Neuronal stem cell (in vitro differentiated cells): ENCODE results near the gene RAD51B.
"Not testable (repeated sequence)": the region's sequence is repeated elsewhere in the genome, so short reads cannot be mapped to it uniquely, and the experiment has no call there.

Experiments used
- DNase-seq: peaks from one replicate; pipeline ENCODE4 v3.0.0-alpha.2; 2013; ENCODE audit warnings: low spot score
- H2AFZ ChIP-seq: one replicate; pipeline ENCODE4 v1.6.1; 2013; ENCODE audit warnings: mild to moderate bottlenecking, low read length, inconsistent platforms
- H2AK5ac ChIP-seq: 2 replicates; pipeline ENCODE4 v1.6.1; 2013; ENCODE audit warnings: low read depth, mild to moderate bottlenecking, inconsistent platforms, low read length, moderate library complexity, mixed read lengths
- H2BK120ac ChIP-seq: 2 replicates; pipeline ENCODE4 v1.6.1; 2013; ENCODE audit warnings: low read depth, mild to moderate bottlenecking, inconsistent platforms, low read length, moderate library complexity, mixed read lengths
- H2BK12ac ChIP-seq: one replicate; pipeline ENCODE4 v1.6.1; 2013; ENCODE audit warnings: low read length, inconsistent platforms
- H2BK15ac ChIP-seq: 2 replicates; pipeline ENCODE4 v1.6.1; 2013; ENCODE audit warnings: mild to moderate bottlenecking, low read length, inconsistent platforms, mixed read lengths
- H2BK5ac ChIP-seq: one replicate; pipeline ENCODE4 v1.6.1; 2013; ENCODE audit warnings: inconsistent platforms, mild to moderate bottlenecking, low read length, moderate library complexity
- H3K14ac ChIP-seq: one replicate; pipeline ENCODE4 v1.6.1; 2013; ENCODE audit warnings: low read length, inconsistent platforms
- H3K18ac ChIP-seq: 2 replicates; pipeline ENCODE4 v1.6.1; 2013; ENCODE audit warnings: low read length, inconsistent platforms
- H3K23ac ChIP-seq: 2 replicates; pipeline ENCODE4 v1.6.1; 2013; ENCODE audit warnings: low read depth, mild to moderate bottlenecking, mixed read lengths, low read length, inconsistent platforms; ENCODE audit not compliant: poor library complexity
- H3K27ac ChIP-seq: replicated peaks from 3 replicates; pipeline ENCODE4 v1.5.1; 2013; ENCODE audit warnings: low read length, inconsistent platforms
- H3K27me3 ChIP-seq, 3 experiments: 2 replicates each; pipeline ENCODE4 v1.6.1; 2013; ENCODE audit warnings: low read length in 3 of 3, mild to moderate bottlenecking in 2 of 3, inconsistent platforms in 1 of 3, low read depth in 1 of 3, mixed read lengths in 1 of 3, moderate library complexity in 1 of 3; ENCODE audit not compliant: control insufficient read depth in 3 of 3, insufficient read depth in 3 of 3
- H3K36me3 ChIP-seq, 2 donors: replicated peaks in 1 of 2; 2 replicates each; pipeline ENCODE4 v1.6.1; 2013; ENCODE audit warnings: low read length in 2 of 2; ENCODE audit not compliant: control insufficient read depth in 2 of 2, insufficient read depth in 2 of 2
- H3K4ac ChIP-seq: 2 replicates; pipeline ENCODE4 v1.6.1; 2013; ENCODE audit warnings: inconsistent platforms, mild to moderate bottlenecking, low read length, moderate library complexity
- H3K4me1 ChIP-seq, 2 donors: 1 replicate in 1 of 2; 2 replicates in 1 of 2; pipeline ENCODE4 v1.6.1; 2013; ENCODE audit warnings: low read length in 2 of 2, low read depth in 1 of 2; ENCODE audit not compliant: control insufficient read depth in 2 of 2, insufficient read depth in 1 of 2
- H3K4me2 ChIP-seq: one replicate; pipeline ENCODE4 v1.6.1; 2013; ENCODE audit warnings: mild to moderate bottlenecking, low read length, inconsistent platforms; ENCODE audit not compliant: insufficient read depth, poor library complexity, severe bottlenecking
- H3K4me3 ChIP-seq, 2 donors: 2 replicates each; pipeline ENCODE4 v1.5.1; 2013; ENCODE audit warnings: low read length in 2 of 2, mild to moderate bottlenecking in 2 of 2, inconsistent platforms in 1 of 2, moderate library complexity in 1 of 2
- H3K79me1 ChIP-seq: one replicate; pipeline ENCODE4 v1.6.1; 2013; ENCODE audit warnings: low read depth, mild to moderate bottlenecking, inconsistent platforms, low read length, moderate library complexity
- H3K9ac ChIP-seq: one replicate; pipeline ENCODE4 v1.6.1; 2013; ENCODE audit warnings: mild to moderate bottlenecking, low read depth, low read length, inconsistent platforms; ENCODE audit not compliant: poor library complexity
- H3K9me3 ChIP-seq, 2 donors: replicated peaks in 1 of 2; 2 replicates each; pipeline versions ENCODE3 to v1.6.1; 2013; ENCODE audit warnings: low read length in 2 of 2, mild to moderate bottlenecking in 2 of 2, inconsistent platforms in 1 of 2, low read depth in 1 of 2, mixed read lengths in 1 of 2, moderate library complexity in 1 of 2; ENCODE audit not compliant: control insufficient read depth in 2 of 2, insufficient read depth in 1 of 2
- H4K8ac ChIP-seq: one replicate; pipeline ENCODE4 v1.6.1; 2013; ENCODE audit warnings: low read depth, mild to moderate bottlenecking, inconsistent platforms, low read length, moderate library complexity
- H4K91ac ChIP-seq: one replicate; pipeline ENCODE4 v1.6.1; 2013; ENCODE audit warnings: low read length, low read depth, mild to moderate bottlenecking, inconsistent platforms; ENCODE audit not compliant: poor library complexity
- WGBS, 2 donors: extraction: QIAGEN DNeasy Blood & Tissue Kit; methylation state at CpG; one replicate each; pipeline ENCODE4 v1.1.7; 2013; ENCODE audit warnings: missing lambda C conversion rate in 2 of 2, mixed read lengths in 1 of 2; ENCODE audit not compliant: insufficient read length in 2 of 2, insufficient replicate concordance in 1 of 2; ENCODE audit errors: extremely low coverage in 2 of 2; 5-methylcytosine and 5-hydroxymethylcytosine counted together

The RAD51B gene

GRCh38 chr14:68435631-68436030, 616.1 kb downstream of the RAD51B start:
- H3K4me2 ChIP-seq, H3K27me3 ChIP-seq, H3K27ac ChIP-seq, H2BK15ac ChIP-seq, H2AK5ac ChIP-seq, H4K91ac ChIP-seq, H3K14ac ChIP-seq, H4K8ac ChIP-seq, H3K18ac ChIP-seq, H2BK120ac ChIP-seq, H2AFZ ChIP-seq, H2BK5ac ChIP-seq, H3K9ac ChIP-seq, H3K36me3 ChIP-seq, H3K79me1 ChIP-seq, H3K23ac ChIP-seq, DNase-seq, H3K4ac ChIP-seq, H2BK12ac ChIP-seq, H3K4me1 ChIP-seq, H3K4me3 ChIP-seq: not testable (repeated sequence)
- H3K9me3 ChIP-seq = peaks cover 2 to 14% of the 10 kb centered on the region in 2 donors

- Histone ChIP-seq H3K4me1 (peaks cover 0 to 5% of the 10 kb centered on the region in 2 donors), H3K4ac (no peak overlapping the region), H4K91ac (no peak overlapping the region), H3K27ac (no peak overlapping the region), H4K8ac (no peak overlapping the region), H3K4me3 (no peak overlapping the region), H2AFZ (no peak overlapping the region), H2BK15ac (no peak overlapping the region), H3K36me3 (no peaks in the 10 kb centered on the region), H3K14ac (no peak overlapping the region), H3K23ac (no peak overlapping the region), H3K18ac (no peak overlapping the region), H3K27me3 (no peaks in the 10 kb centered on the region), H2BK120ac (no peak overlapping the region), H2BK12ac (no peak overlapping the region), H2BK5ac (no peak overlapping the region), H3K79me1 (no peaks in the 10 kb centered on the region), H3K9ac (no peak overlapping the region), H3K9me3 (peaks cover 2 to 14% of the 10 kb centered on the region in 2 donors), H2AK5ac (peak overlapping the region; percentile 17), H3K4me2 (no peak overlapping the region)
- no peak for DNase-seq
- WGBS, 2 donors = no CpG with 5 or more reads among the region's 2 CpGs
These were observed 620.1 kb downstream of the RAD51B start for GRCh38 chr14:68439676-68440075.

- no peak overlapping the region for H3K18ac ChIP-seq
These were observed 621.2 kb downstream of the RAD51B start for GRCh38 chr14:68440820-68441219.

GRCh38 chr14:68441542-68441941, 622.0 kb downstream of the RAD51B start:
- no peaks in the 10 kb centered on the region for H3K27me3 ChIP-seq
- no peaks in the 10 kb centered on the region for H3K79me1 ChIP-seq
- H3K9ac ChIP-seq = no peak overlapping the region
- H2BK15ac ChIP-seq = no peak overlapping the region
- no peak overlapping the region for H2BK120ac ChIP-seq
- H3K4me2 ChIP-seq = no peak overlapping the region
- no peak overlapping the region for H2BK12ac ChIP-seq
- H4K8ac ChIP-seq = no peak overlapping the region
- H2AK5ac ChIP-seq = no peak overlapping the region
- H2AFZ ChIP-seq = no peak overlapping the region
- H3K4ac ChIP-seq = no peak overlapping the region
- no peak overlapping the region for H3K14ac ChIP-seq
- no peak overlapping the region for H4K91ac ChIP-seq
- DNase-seq = no peak
- no peak overlapping the region for H3K23ac ChIP-seq
- H3K36me3 ChIP-seq = no peaks in the 10 kb centered on the region
- H3K9me3 ChIP-seq = no peaks in the 10 kb centered on the region
- H3K27ac ChIP-seq = no peak overlapping the region
- H3K18ac ChIP-seq = no peak overlapping the region
- no peak overlapping the region for H2BK5ac ChIP-seq
- H3K4me1 ChIP-seq = peaks cover 0 to 5% of the 10 kb centered on the region in 2 donors
- WGBS, 2 donors = no CpG with 5 or more reads among the region's 3 CpGs
- no peak overlapping the region for H3K4me3 ChIP-seq

More at GRCh38 chr14:68440820-68441219, 621.2 kb downstream of the RAD51B start:
- Histone ChIP-seq H3K23ac (no peak overlapping the region), H3K9me3 (peaks cover 0 to 4% of the 10 kb centered on the region in 2 donors), H3K36me3 (no peaks in the 10 kb centered on the region), H3K4me3 (no peak overlapping the region), H2BK15ac (no peak overlapping the region), H3K4me2 (no peak overlapping the region), H2BK120ac (no peak overlapping the region), H3K9ac (no peak overlapping the region), H2AFZ (no peak overlapping the region), H3K14ac (no peak overlapping the region), H2BK5ac (no peak overlapping the region), H4K8ac (no peak overlapping the region), H3K4me1 (peaks cover 0 to 5% of the 10 kb centered on the region in 2 donors), H4K91ac (no peak overlapping the region), H3K27ac (no peak overlapping the region), H2BK12ac (no peak overlapping the region), H3K4ac (no peak overlapping the region), H3K79me1 (no peaks in the 10 kb centered on the region), H3K27me3 (no peaks in the 10 kb centered on the region), H2AK5ac (no peak overlapping the region)
- no peak for DNase-seq
